Mesothelial cell of epicardium (in vitro differentiated cells): Measurements from ENCODE around the gene SNED1. TPM values are rescaled to one million over a fixed set of nuclear protein-coding genes. Genes with fewer than 3 reads are reported as not detected.

Source experiments
- DNase-seq, 2 experiments: peaks; one replicate each; pipeline ENCODE4 v3.0.0; 2021; ENCODE audit warnings: low spot score in 2 of 2; ENCODE audit not compliant: unreplicated experiment in 2 of 2
- H3K27ac Mint-ChIP-seq: 2 replicates; pipeline ENCODE4 v1.8.0; 2021; ENCODE audit warnings: mixed read lengths
- H3K27me3 Mint-ChIP-seq: 2 replicates; pipeline ENCODE4 v1.8.0; 2021; ENCODE audit warnings: low read depth, mixed read lengths
- H3K36me3 Mint-ChIP-seq: 2 replicates; pipeline ENCODE4 v1.8.0; 2021; ENCODE audit warnings: mixed read lengths
- H3K4me1 Mint-ChIP-seq: 2 replicates; pipeline ENCODE4 v1.8.0; 2021; ENCODE audit warnings: mixed read lengths
- H3K4me3 Mint-ChIP-seq: 2 replicates; pipeline ENCODE4 v1.8.0; 2021; ENCODE audit warnings: mild to moderate bottlenecking, moderate library complexity, mixed read lengths
- H3K9me3 Mint-ChIP-seq: 2 replicates; pipeline ENCODE4 v1.8.0; 2021; ENCODE audit warnings: mixed read lengths
- total RNA-seq: library from RNA; stranded (reverse); gene quantifications from 3 replicates; pipeline ENCODE4 v1.2.1, GENCODE V29; 2021
- TF ChIP-seq, protein P1 (sequence below): fragments of 200-600 bp; sonication (generic); IDR thresholded peaks from one replicate; pipeline ENCODE4 v1.5.0; 2021; ENCODE audit warnings: antibody characterized with exemption; ENCODE audit not compliant: unreplicated experiment

The SNED1 gene
- total RNA-seq, 1 donor from 2014 or later, result 9.4 TPM

DNA sequence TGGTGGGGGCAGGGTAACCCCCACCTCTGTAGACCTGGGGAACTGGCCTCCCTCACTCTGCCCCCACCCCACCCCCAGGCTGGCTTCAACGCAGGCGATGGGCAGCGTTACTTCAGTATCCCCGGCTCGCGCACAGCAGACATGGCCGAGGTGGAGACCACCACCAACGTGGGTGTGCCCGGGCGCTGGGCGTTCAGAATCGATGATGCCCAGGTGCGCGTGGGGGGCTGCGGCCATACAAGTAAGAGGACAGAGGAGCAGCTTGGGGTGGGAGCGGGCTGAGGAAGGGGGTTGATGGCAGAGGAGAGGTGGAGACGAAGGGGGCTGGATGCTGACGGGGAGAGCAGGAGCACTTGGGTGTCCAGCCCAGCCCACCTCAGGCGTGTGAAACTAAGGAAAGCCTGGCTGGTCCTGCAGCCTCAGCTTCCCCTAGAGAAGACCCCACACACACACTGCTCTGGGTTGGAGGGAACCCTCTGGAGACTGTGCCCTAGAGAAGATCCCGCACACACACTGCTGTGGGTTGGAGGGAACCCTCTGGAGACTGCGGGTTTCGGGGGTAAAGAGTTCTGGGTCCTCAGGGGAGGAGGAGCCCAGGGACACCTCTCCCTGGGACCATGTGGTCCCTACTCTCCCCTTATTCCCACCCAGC lies 36.2 kb downstream of the SNED1 start:
- no peak for DNase-seq
- Mint-ChIP-seq H3K27me3 (peaks cover 62% of the 10 kb centered on the region), H3K27ac (no peak overlapping the region), H3K9me3 (no peaks in the 10 kb centered on the region), H3K4me1 (no peaks in the 10 kb centered on the region), H3K36me3 (no peaks in the 10 kb centered on the region), H3K4me3 (no peak overlapping the region)
- TF ChIP-seq, protein P1, sequence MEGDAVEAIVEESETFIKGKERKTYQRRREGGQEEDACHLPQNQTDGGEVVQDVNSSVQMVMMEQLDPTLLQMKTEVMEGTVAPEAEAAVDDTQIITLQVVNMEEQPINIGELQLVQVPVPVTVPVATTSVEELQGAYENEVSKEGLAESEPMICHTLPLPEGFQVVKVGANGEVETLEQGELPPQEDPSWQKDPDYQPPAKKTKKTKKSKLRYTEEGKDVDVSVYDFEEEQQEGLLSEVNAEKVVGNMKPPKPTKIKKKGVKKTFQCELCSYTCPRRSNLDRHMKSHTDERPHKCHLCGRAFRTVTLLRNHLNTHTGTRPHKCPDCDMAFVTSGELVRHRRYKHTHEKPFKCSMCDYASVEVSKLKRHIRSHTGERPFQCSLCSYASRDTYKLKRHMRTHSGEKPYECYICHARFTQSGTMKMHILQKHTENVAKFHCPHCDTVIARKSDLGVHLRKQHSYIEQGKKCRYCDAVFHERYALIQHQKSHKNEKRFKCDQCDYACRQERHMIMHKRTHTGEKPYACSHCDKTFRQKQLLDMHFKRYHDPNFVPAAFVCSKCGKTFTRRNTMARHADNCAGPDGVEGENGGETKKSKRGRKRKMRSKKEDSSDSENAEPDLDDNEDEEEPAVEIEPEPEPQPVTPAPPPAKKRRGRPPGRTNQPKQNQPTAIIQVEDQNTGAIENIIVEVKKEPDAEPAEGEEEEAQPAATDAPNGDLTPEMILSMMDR, result no peak

DNA sequence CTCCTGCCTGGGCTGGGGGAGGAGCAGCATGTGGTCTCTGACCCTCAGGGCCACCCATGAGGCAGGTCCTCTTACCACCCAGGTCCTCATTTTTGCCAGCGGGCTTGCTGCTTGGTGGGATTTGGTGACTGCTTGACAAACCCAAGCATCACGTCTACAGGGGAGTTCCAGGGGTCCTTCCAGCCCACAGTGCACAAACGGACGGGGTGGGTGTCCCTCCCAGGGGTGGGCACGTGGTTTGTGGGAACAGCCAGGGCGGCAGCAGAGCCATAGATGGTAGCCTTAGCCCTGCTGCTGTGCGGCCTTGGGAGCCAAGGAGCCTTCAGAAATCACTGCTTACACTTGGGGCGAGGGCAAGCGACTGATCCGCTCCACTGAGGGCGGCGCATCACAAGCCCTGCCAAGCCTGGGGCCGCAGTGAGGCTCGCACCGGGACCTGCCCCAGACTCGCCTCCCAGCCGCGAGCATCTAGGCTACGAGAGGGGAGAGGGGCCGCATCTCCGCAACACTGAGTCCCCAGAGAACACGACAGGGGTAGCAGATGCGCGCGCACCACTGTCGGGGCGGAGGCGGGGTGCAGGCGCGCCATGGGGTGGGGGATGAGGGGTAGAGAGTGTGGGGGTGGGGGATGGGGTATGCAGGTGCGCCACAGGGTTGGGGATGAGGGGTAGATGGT lies 36.9 kb downstream of the SNED1 start:
- H3K27me3 Mint-ChIP-seq, result peaks cover 68% of the 10 kb centered on the region
- no peak for DNase-seq

DNA sequence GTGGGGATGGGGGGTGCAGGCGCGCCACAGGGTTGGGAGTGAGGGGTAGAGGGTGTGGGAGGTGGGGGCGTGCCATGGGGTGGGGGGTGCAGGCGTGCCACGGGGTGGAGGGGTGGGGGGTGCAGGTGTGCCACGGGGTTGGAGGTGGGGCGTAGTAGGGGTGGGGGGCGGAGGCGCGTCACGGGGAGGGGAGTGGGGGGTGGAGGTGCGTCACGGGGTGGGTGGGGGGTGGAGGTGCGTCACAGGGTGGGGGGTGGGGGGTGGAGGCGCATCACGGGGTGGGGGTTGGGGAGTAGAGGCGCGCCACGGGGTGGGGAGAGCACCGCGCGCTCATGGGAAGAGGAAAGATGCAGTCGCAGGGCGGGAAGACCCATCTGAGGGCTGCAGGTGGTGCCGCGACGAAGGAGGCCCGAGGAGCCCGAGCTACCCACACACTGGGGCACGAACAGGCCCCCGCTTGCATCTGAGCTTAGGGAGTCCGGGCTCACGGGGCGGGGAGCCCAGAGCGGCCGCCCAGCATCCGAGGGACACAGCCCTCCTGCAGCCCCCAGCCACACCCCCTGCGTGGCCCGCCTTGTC lies 37.5 kb downstream of the SNED1 start:
- no peaks in the 10 kb centered on the region for H3K4me1 Mint-ChIP-seq
- no peak overlapping the region for H3K27ac Mint-ChIP-seq
- no peaks in the 10 kb centered on the region for H3K9me3 Mint-ChIP-seq
- TF ChIP-seq, protein P1, result no peak
- H3K4me3 Mint-ChIP-seq, result no peak overlapping the region
- no peak for DNase-seq
- H3K27me3 Mint-ChIP-seq, result peaks cover 74% of the 10 kb centered on the region
- no peaks in the 10 kb centered on the region for H3K36me3 Mint-ChIP-seq

More for the DNA sequence above, 36.9 kb downstream of the SNED1 start:
- no peaks in the 10 kb centered on the region for H3K9me3 Mint-ChIP-seq
- H3K4me1 Mint-ChIP-seq, result no peaks in the 10 kb centered on the region
- TF ChIP-seq, protein P1, result no peak
- no peak overlapping the region for H3K27ac Mint-ChIP-seq
- no peak overlapping the region for H3K4me3 Mint-ChIP-seq
- no peaks in the 10 kb centered on the region for H3K36me3 Mint-ChIP-seq

DNA sequence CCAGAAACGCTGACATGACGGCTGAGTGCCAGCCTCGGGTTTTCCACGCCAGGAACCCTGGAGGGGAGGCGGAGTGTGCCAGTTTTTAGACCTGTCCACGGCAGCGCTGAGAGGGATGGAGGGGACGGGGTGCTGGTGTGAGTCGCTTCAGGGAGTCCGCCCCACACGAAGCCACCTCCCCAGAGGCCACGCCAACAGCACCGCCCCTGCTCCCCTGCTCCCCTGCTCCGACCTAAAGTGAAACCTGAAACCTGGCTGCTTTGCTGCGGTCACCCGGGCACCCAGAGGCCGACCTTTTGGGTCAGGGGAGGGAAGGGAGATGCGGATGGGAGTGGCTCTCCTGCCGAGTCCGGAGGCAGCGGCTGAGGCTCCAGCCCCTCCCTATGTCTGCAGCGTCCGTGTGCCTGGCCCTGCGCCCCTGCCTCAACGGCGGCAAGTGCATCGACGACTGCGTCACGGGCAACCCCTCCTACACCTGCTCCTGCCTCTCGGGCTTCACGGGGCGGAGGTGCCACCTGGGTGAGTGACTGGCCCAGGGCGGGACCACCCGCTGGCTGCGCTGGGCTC lies 38.1 kb downstream of the SNED1 start:
- no peak overlapping the region for H3K4me3 Mint-ChIP-seq
- no peaks in the 10 kb centered on the region for H3K9me3 Mint-ChIP-seq
- H3K27me3 Mint-ChIP-seq, result peaks cover 80% of the 10 kb centered on the region
- H3K36me3 Mint-ChIP-seq, result no peaks in the 10 kb centered on the region
- TF ChIP-seq, protein P1, result no peak
- no peak overlapping the region for H3K27ac Mint-ChIP-seq
- no peak for DNase-seq
- H3K4me1 Mint-ChIP-seq, result no peaks in the 10 kb centered on the region

DNA sequence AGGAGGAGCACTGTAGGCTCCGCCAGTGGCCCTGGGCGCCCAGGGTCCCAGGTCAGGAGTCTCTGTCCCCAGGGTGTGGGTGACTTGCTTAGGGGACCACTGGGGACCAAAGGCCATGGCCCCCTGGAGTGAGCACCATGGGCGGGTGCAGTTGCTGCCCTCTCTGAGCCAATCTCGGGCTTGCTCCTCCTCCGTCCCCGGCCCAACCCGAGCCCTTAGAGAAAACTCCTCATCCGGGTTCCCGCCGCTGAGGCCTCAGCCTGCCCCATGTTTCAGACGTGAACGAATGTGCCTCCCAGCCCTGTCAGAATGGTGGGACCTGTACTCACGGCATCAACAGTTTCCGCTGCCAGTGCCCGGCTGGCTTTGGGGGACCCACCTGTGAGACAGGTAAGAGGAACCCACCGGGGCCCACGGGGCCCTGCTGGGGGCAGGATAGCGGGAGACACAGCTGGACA lies 38.6 kb downstream of the SNED1 start:
- no peak overlapping the region for H3K27ac Mint-ChIP-seq
- no peaks in the 10 kb centered on the region for H3K36me3 Mint-ChIP-seq
- no peak overlapping the region for H3K4me3 Mint-ChIP-seq
- DNase-seq, result no peak
- H3K4me1 Mint-ChIP-seq, result no peaks in the 10 kb centered on the region
- TF ChIP-seq, protein P1, result no peak
- no peaks in the 10 kb centered on the region for H3K9me3 Mint-ChIP-seq
- peaks cover 85% of the 10 kb centered on the region for H3K27me3 Mint-ChIP-seq
